ENCODE results near the gene RPH3AL.

DNA sequence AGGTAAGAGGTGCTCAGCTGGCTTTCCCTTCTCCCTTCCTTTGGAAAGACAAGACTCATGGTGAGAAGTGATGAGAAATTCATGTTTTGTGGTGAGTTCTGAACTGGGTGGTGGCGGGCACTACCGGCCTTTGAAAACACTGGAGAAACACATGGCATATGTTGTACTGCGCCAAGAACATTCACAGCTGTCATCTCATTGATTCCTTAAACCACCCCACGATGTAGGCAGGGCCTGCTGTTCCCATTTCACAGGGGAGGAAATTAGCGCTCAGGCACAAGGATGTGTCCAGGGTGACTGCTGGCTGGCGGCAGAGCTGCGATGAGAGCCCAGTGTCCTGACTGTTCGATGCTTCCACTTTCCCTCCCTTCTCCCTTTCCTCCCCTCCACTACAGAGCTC is 169.6 kb downstream of the RPH3AL start:
- TF ChIP-seq, protein P1, sequence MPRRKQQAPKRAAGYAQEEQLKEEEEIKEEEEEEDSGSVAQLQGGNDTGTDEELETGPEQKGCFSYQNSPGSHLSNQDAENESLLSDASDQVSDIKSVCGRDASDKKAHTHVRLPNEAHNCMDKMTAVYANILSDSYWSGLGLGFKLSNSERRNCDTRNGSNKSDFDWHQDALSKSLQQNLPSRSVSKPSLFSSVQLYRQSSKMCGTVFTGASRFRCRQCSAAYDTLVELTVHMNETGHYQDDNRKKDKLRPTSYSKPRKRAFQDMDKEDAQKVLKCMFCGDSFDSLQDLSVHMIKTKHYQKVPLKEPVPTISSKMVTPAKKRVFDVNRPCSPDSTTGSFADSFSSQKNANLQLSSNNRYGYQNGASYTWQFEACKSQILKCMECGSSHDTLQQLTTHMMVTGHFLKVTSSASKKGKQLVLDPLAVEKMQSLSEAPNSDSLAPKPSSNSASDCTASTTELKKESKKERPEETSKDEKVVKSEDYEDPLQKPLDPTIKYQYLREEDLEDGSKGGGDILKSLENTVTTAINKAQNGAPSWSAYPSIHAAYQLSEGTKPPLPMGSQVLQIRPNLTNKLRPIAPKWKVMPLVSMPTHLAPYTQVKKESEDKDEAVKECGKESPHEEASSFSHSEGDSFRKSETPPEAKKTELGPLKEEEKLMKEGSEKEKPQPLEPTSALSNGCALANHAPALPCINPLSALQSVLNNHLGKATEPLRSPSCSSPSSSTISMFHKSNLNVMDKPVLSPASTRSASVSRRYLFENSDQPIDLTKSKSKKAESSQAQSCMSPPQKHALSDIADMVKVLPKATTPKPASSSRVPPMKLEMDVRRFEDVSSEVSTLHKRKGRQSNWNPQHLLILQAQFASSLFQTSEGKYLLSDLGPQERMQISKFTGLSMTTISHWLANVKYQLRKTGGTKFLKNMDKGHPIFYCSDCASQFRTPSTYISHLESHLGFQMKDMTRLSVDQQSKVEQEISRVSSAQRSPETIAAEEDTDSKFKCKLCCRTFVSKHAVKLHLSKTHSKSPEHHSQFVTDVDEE (CRISPR knock-in tag; IDR thresholded peaks at IDR 0.05), result no peak
- TF ChIP-seq, protein P2, sequence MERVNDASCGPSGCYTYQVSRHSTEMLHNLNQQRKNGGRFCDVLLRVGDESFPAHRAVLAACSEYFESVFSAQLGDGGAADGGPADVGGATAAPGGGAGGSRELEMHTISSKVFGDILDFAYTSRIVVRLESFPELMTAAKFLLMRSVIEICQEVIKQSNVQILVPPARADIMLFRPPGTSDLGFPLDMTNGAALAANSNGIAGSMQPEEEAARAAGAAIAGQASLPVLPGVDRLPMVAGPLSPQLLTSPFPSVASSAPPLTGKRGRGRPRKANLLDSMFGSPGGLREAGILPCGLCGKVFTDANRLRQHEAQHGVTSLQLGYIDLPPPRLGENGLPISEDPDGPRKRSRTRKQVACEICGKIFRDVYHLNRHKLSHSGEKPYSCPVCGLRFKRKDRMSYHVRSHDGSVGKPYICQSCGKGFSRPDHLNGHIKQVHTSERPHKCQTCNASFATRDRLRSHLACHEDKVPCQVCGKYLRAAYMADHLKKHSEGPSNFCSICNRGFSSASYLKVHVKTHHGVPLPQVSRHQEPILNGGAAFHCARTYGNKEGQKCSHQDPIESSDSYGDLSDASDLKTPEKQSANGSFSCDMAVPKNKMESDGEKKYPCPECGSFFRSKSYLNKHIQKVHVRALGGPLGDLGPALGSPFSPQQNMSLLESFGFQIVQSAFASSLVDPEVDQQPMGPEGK (CRISPR knock-in tag; IDR thresholded peaks at IDR 0.05; ENCODE audit: borderline replicate concordance), result no peak
- TF ChIP-seq ZFP30 (CRISPR knock-in tag; IDR thresholded peaks at IDR 0.05) (no peak), ZNF8 (CRISPR knock-in tag; IDR thresholded peaks at IDR 0.05) (no peak), TOX (CRISPR knock-in tag; IDR thresholded peaks at IDR 0.05; ENCODE audit: borderline replicate concordance) (no peak), ZFP3 (CRISPR knock-in tag; IDR thresholded peaks at IDR 0.05) (no peak), PPARA (CRISPR knock-in tag; IDR thresholded peaks at IDR 0.05; ENCODE audit: borderline replicate concordance) (no peak), RARB (CRISPR knock-in tag; IDR thresholded peaks at IDR 0.05) (no peak), ARNTL (CRISPR knock-in tag; IDR thresholded peaks at IDR 0.05; ENCODE audit: borderline replicate concordance, low read depth) (no peak), TCF4 (CRISPR knock-in tag; IDR thresholded peaks at IDR 0.05; ENCODE audit: borderline replicate concordance) (no peak), ESRRG (CRISPR knock-in tag; IDR thresholded peaks at IDR 0.05) (no peak), OSR1 (CRISPR knock-in tag; IDR thresholded peaks at IDR 0.05) (no peak)
- TF ChIP-seq, protein P3, sequence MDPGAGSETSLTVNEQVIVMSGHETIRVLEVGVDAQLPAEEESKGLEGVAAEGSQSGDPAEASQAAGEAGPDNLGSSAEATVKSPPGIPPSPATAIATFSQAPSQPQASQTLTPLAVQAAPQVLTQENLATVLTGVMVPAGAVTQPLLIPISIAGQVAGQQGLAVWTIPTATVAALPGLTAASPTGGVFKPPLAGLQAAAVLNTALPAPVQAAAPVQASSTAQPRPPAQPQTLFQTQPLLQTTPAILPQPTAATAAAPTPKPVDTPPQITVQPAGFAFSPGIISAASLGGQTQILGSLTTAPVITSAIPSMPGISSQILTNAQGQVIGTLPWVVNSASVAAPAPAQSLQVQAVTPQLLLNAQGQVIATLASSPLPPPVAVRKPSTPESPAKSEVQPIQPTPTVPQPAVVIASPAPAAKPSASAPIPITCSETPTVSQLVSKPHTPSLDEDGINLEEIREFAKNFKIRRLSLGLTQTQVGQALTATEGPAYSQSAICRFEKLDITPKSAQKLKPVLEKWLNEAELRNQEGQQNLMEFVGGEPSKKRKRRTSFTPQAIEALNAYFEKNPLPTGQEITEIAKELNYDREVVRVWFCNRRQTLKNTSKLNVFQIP (CRISPR knock-in tag; IDR thresholded peaks at IDR 0.05; ENCODE audit: borderline replicate concordance, low read depth), result no peak
- TF ChIP-seq, protein P4, sequence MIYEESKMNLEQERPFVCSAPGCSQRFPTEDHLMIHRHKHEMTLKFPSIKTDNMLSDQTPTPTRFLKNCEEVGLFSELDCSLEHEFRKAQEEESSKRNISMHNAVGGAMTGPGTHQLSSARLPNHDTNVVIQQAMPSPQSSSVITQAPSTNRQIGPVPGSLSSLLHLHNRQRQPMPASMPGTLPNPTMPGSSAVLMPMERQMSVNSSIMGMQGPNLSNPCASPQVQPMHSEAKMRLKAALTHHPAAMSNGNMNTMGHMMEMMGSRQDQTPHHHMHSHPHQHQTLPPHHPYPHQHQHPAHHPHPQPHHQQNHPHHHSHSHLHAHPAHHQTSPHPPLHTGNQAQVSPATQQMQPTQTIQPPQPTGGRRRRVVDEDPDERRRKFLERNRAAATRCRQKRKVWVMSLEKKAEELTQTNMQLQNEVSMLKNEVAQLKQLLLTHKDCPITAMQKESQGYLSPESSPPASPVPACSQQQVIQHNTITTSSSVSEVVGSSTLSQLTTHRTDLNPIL (CRISPR knock-in tag; IDR thresholded peaks at IDR 0.05; ENCODE audit: low read depth), result no peak
